H9 (cell line): ENCODE data around the gene DTHD1. TPM values are rescaled to one million over a fixed set of nuclear protein-coding genes. Genes with fewer than 3 reads are reported as not detected.

Experiments used
- DNase-seq: peaks from one replicate; pipeline ENCODE4 v3.0.0-alpha.2; 2017
- H2AFZ ChIP-seq: one replicate; pipeline ENCODE4 v1.6.1; 2013; ENCODE audit warnings: mild to moderate bottlenecking, low read length, control low read depth, moderate library complexity
- H2AK5ac ChIP-seq: 2 replicates; pipeline ENCODE4 v1.6.1; 2013; ENCODE audit warnings: low read length, control low read depth, mixed read lengths; ENCODE audit not compliant: insufficient read length
- H2BK120ac ChIP-seq: one replicate; pipeline ENCODE4 v1.6.1; 2013; ENCODE audit warnings: low read depth, mild to moderate bottlenecking, low read length, control low read depth, inconsistent platforms; ENCODE audit not compliant: poor library complexity, severe bottlenecking
- H2BK12ac ChIP-seq: 2 replicates; pipeline ENCODE4 v1.6.1; 2013; ENCODE audit warnings: low read length, control low read depth, mixed read lengths, low read depth; ENCODE audit not compliant: insufficient read length
- H2BK15ac ChIP-seq: 2 replicates; pipeline ENCODE4 v1.6.1; 2013; ENCODE audit warnings: low read depth, low read length, control low read depth
- H2BK20ac ChIP-seq: one replicate; pipeline ENCODE4 v1.6.1; 2013; ENCODE audit warnings: low read depth, mild to moderate bottlenecking, low read length, control low read depth, inconsistent platforms; ENCODE audit not compliant: poor library complexity, severe bottlenecking
- H2BK5ac ChIP-seq: 2 replicates; pipeline ENCODE4 v1.6.1; 2013; ENCODE audit warnings: low read length, control low read depth, mixed read lengths; ENCODE audit not compliant: insufficient read length
- H3K14ac ChIP-seq: 2 replicates; pipeline ENCODE4 v1.6.1; 2013; ENCODE audit warnings: low read length, control low read depth; ENCODE audit not compliant: insufficient read depth
- H3K18ac ChIP-seq: 2 replicates; pipeline ENCODE4 v1.6.1; 2013; ENCODE audit warnings: low read depth, mild to moderate bottlenecking, mixed read lengths, low read length, control low read depth; ENCODE audit not compliant: insufficient read length
- H3K23ac ChIP-seq: 2 replicates; pipeline ENCODE4 v1.6.1; 2013; ENCODE audit warnings: low read length, control low read depth, mixed read lengths, low read depth; ENCODE audit not compliant: insufficient read length
- H3K23me2 ChIP-seq: 2 replicates; pipeline ENCODE4 v1.6.1; 2013; ENCODE audit warnings: low read depth, mild to moderate bottlenecking, mixed read lengths, low read length, control low read depth; ENCODE audit not compliant: insufficient read length, poor library complexity, severe bottlenecking
- H3K27ac ChIP-seq: 2 replicates; pipeline ENCODE4 v1.5.1; 2013; ENCODE audit warnings: low read length, control low read depth, mixed read lengths, low read depth; ENCODE audit not compliant: insufficient read length
- H3K27me3 ChIP-seq: 2 replicates; pipeline ENCODE4 v1.6.1; 2013; ENCODE audit warnings: low read length, control low read depth, inconsistent platforms; ENCODE audit not compliant: insufficient read depth
- H3K4ac ChIP-seq: 2 replicates; pipeline ENCODE4 v1.6.1; 2013; ENCODE audit warnings: low read depth, mild to moderate bottlenecking, control low read depth, inconsistent platforms, low read length, moderate library complexity
- H3K4me1 ChIP-seq: 2 replicates; pipeline ENCODE4 v1.6.1; 2013; ENCODE audit warnings: low read length, control low read depth, inconsistent platforms; ENCODE audit not compliant: insufficient read depth
- H3K4me2 ChIP-seq: 2 replicates; pipeline ENCODE4 v1.6.1; 2013; ENCODE audit warnings: low read length, control low read depth, mixed read lengths; ENCODE audit not compliant: insufficient read length, insufficient read depth
- H3K56ac ChIP-seq: 2 replicates; pipeline ENCODE4 v1.6.1; 2013; ENCODE audit warnings: low read depth, mild to moderate bottlenecking, mixed read lengths, low read length, control low read depth; ENCODE audit not compliant: insufficient read length
- H3K79me1 ChIP-seq: 2 replicates; pipeline ENCODE4 v1.6.1; 2013; ENCODE audit warnings: low read depth, mild to moderate bottlenecking, moderate library complexity, low read length, control low read depth, inconsistent platforms; ENCODE audit not compliant: insufficient read depth, poor library complexity, severe bottlenecking
- H3K79me2 ChIP-seq: 2 replicates; pipeline ENCODE4 v1.6.1; 2013; ENCODE audit warnings: low read length, control low read depth, inconsistent platforms; ENCODE audit not compliant: insufficient read depth
- H3K9ac ChIP-seq: 2 replicates; pipeline ENCODE4 v1.6.1; 2013; ENCODE audit warnings: low read length, control low read depth, mixed read lengths; ENCODE audit not compliant: insufficient read length; ENCODE audit errors: extremely low read depth
- H3K9me3 ChIP-seq: one replicate; pipeline ENCODE4 v1.6.1; 2013; ENCODE audit warnings: low read depth, low read length, inconsistent platforms; ENCODE audit not compliant: control insufficient read depth
- H3T11ph ChIP-seq: one replicate; pipeline ENCODE4 v1.6.1; 2013; ENCODE audit warnings: mild to moderate bottlenecking, low read length, control low read depth, inconsistent platforms
- H4K20me1 ChIP-seq: one replicate; pipeline ENCODE4 v1.6.1; 2013; ENCODE audit not compliant: control insufficient read depth, insufficient read length, insufficient read depth
- H4K5ac ChIP-seq: 2 replicates; pipeline ENCODE4 v1.6.1; 2013; ENCODE audit warnings: low read depth, mild to moderate bottlenecking, mixed read lengths, low read length, control low read depth; ENCODE audit not compliant: insufficient read length
- H4K8ac ChIP-seq: replicated peaks from 2 replicates; pipeline ENCODE4 v1.6.1; 2013; ENCODE audit warnings: low read length, control low read depth, mixed read lengths, low read depth; ENCODE audit not compliant: insufficient read length
- H4K91ac ChIP-seq: 2 replicates; pipeline ENCODE4 v1.6.1; 2013; ENCODE audit warnings: low read depth, mild to moderate bottlenecking, moderate library complexity, mixed read lengths, low read length, control low read depth; ENCODE audit not compliant: insufficient read length
- H3K27ac Mint-ChIP-seq, 3 experiments: 2 replicates in 2 of 3; 3 replicates in 1 of 3; pipeline ENCODE4 v1.8.0; 2020 to 2021; ENCODE audit warnings: mixed read lengths in 3 of 3, mild to moderate bottlenecking in 1 of 3, moderate library complexity in 1 of 3
- H3K27me3 Mint-ChIP-seq: 2 replicates; pipeline ENCODE4 v1.8.0; 2021; ENCODE audit warnings: low read depth, mild to moderate bottlenecking, moderate library complexity, mixed read lengths
- H3K36me3 Mint-ChIP-seq, 3 experiments: 2 replicates in 2 of 3; 3 replicates in 1 of 3; pipeline ENCODE4 v1.8.0; 2020 to 2021; ENCODE audit warnings: low read depth in 3 of 3, mixed read lengths in 3 of 3; ENCODE audit not compliant: insufficient read depth in 1 of 3
- H3K4me1 Mint-ChIP-seq, 2 experiments: 2 replicates each; pipeline ENCODE4 v1.8.0; 2020; ENCODE audit warnings: mixed read lengths in 2 of 2
- H3K4me3 Mint-ChIP-seq, 2 experiments: 2 replicates in 1 of 2; 3 replicates in 1 of 2; pipeline ENCODE4 v1.8.0; 2020 to 2021; ENCODE audit warnings: mild to moderate bottlenecking in 2 of 2, mixed read lengths in 2 of 2, moderate library complexity in 1 of 2
- H3K9me3 Mint-ChIP-seq, 2 experiments: 2 replicates in 1 of 2; 3 replicates in 1 of 2; pipeline ENCODE4 v1.8.0; 2020; ENCODE audit warnings: mild to moderate bottlenecking in 2 of 2, mixed read lengths in 2 of 2, moderate library complexity in 1 of 2
- total RNA-seq: library from RNA; stranded (reverse); gene quantifications from 2 replicates; pipeline ENCODE4 v1.2.1, GENCODE V29; 2021
- TF ChIP-seq, protein P1 (sequence below): fragments of 200-600 bp; sonication (generic); conservative IDR thresholded peaks from 3 replicates; pipeline ENCODE4 v1.8.0; 2021; ENCODE audit warnings: antibody characterized with exemption, mild to moderate bottlenecking

Gene DTHD1
- total RNA-seq, 1 experiment from 2014 or later: not detected

DNA sequence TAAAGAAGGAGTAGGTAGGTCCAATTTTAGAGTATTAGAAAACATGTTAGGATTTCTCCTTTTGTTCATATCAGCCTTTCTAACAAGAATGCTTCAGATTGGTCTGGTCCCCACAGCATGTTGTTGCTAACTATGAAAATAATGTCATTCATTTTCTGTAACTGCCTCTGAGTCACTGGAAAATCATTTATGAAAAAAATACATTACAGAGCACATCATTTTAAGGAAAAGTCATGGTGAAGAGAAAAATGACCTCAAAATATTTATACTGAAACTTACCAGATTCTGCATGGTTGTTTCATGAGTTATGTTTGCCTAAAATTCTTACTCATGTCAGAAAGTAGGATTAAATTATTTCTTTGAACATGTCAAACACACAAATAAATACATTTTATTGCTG is 35.2 kb downstream of the DTHD1 start:
- no peaks in the 10 kb centered on the region for H3K4me1 Mint-ChIP-seq
- H2BK20ac ChIP-seq: no peak overlapping the region
- H2BK12ac ChIP-seq: no peak overlapping the region
- no peak overlapping the region for H4K5ac ChIP-seq
- no peak overlapping the region for H3K27ac Mint-ChIP-seq
- H3K9me3 Mint-ChIP-seq: no peaks in the 10 kb centered on the region
- no peaks in the 10 kb centered on the region for H3K79me2 ChIP-seq
- H2AFZ ChIP-seq: no peak overlapping the region
- no peak overlapping the region for H4K91ac ChIP-seq
- no peak overlapping the region for H3K18ac ChIP-seq
- no peaks in the 10 kb centered on the region for H3K27me3 Mint-ChIP-seq
- H3K56ac ChIP-seq: no peak overlapping the region
- no peaks in the 10 kb centered on the region for H3K9me3 ChIP-seq
- no peaks in the 10 kb centered on the region for H3K4me1 ChIP-seq
- TF ChIP-seq, protein P1, sequence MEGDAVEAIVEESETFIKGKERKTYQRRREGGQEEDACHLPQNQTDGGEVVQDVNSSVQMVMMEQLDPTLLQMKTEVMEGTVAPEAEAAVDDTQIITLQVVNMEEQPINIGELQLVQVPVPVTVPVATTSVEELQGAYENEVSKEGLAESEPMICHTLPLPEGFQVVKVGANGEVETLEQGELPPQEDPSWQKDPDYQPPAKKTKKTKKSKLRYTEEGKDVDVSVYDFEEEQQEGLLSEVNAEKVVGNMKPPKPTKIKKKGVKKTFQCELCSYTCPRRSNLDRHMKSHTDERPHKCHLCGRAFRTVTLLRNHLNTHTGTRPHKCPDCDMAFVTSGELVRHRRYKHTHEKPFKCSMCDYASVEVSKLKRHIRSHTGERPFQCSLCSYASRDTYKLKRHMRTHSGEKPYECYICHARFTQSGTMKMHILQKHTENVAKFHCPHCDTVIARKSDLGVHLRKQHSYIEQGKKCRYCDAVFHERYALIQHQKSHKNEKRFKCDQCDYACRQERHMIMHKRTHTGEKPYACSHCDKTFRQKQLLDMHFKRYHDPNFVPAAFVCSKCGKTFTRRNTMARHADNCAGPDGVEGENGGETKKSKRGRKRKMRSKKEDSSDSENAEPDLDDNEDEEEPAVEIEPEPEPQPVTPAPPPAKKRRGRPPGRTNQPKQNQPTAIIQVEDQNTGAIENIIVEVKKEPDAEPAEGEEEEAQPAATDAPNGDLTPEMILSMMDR: no peak
- no peaks in the 10 kb centered on the region for H4K20me1 ChIP-seq
- H3K23ac ChIP-seq: no peak overlapping the region
- H3K14ac ChIP-seq: no peak overlapping the region
- H3T11ph ChIP-seq: no peak overlapping the region
- H3K4ac ChIP-seq: no peak overlapping the region
- no peak overlapping the region for H3K4me3 Mint-ChIP-seq
- H3K36me3 Mint-ChIP-seq: no peaks in the 10 kb centered on the region
- no peaks in the 10 kb centered on the region for H3K79me1 ChIP-seq
- H3K23me2 ChIP-seq: no peaks in the 10 kb centered on the region
- no peak overlapping the region for H4K8ac ChIP-seq
- DNase-seq: no peak
- no peak overlapping the region for H2BK5ac ChIP-seq
- no peak overlapping the region for H3K9ac ChIP-seq
- H2AK5ac ChIP-seq: no peak overlapping the region
- H2BK15ac ChIP-seq: no peak overlapping the region
- H2BK120ac ChIP-seq: no peak overlapping the region
- H3K4me2 ChIP-seq: no peak overlapping the region
- H3K27ac ChIP-seq: no peak overlapping the region
- no peaks in the 10 kb centered on the region for H3K27me3 ChIP-seq
